SK-N-MC (cell line): Measurements from ENCODE around the gene SEPTIN1.

ENCODE experiments used
- EZH2 ChIP-seq: fragments of 200-600 bp; sonication (generic); IDR thresholded peaks from one replicate; pipeline ENCODE4 v1.6.1; 2017; ENCODE audit warnings: antibody characterized with exemption
- FOXP2 ChIP-seq: optimal IDR thresholded peaks from 2 replicates; pipeline ENCODE3; 2011; ENCODE audit warnings: mild to moderate bottlenecking, moderate library complexity; ENCODE audit not compliant: insufficient read depth; ENCODE audit errors: extremely low read length, control extremely low read depth
- POLR2AphosphoS5 ChIP-seq: IDR thresholded peaks from 2 replicates; pipeline ENCODE4 v1.6.1; 2012; ENCODE audit warnings: mild to moderate bottlenecking, low read depth, low read length, borderline replicate concordance

DNA sequence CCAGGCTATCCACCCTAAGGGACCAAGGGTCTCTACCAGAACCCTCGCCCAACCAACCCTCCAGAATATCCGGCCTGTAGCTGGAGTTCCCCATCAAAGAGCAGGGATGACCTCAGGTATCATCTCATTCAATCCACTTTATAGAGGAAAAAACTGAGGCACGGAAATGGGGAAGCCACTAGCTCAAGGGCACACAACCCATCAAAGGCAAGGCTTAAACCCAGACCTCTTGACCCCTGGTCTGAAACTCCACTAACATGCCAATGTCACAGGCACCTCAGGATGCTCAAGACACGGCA lies 13.6 kb downstream of the SEPTIN1 start:
- no peak for TF ChIP-seq POLR2AphosphoS5
- TF ChIP-seq EZH2: no peak
- TF ChIP-seq FOXP2: no peak
